Measurements from ENCODE around the gene ANTKMT.

- no peak for TF ChIP-seq CTCF (IDR thresholded peaks at IDR 0.05)
- no peak for TF ChIP-seq POLR2A (IDR thresholded peaks at IDR 0.05)
Measured at GRCh38 chr16:754656-755055, 33.7 kb downstream of the ANTKMT start.
